Measurements from ENCODE around the gene MTG1.
"Not testable (repeated sequence)": the region's sequence is repeated elsewhere in the genome, so short reads cannot be mapped to it uniquely, and the experiment has no call there.

MTG1 gene

GRCh38 chr10:133400624-133401424 lies 6.9 kb downstream of the MTG1 start:
- DNase-seq (ENCODE audit: low read depth in 2 of 2), result no peak

DNA sequence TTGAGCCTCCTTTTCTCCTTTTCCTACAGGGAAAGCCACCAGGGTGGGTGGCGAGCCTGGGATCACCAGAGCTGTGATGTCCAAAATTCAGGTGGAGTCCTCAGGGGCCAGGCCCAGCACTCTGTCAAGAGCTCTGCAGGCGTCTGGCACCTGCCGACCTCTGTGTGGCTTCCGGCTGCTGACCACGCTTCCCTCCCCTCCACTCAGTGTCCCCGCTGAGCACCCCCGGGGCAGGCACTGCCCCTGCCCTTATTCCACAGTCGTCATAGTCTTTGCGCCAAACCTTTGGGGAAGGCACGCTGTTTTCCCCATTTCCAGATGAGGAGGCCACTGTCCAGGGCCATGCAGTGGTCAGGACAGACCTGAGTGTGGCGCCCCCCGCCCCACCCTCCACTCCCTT lies 7.5 kb downstream of the MTG1 start:
- no peak for DNase-seq (ENCODE audit: low read depth in 2 of 2)

- no peak for DNase-seq (ENCODE audit: low read depth in 2 of 2)
Measured at GRCh38 chr10:133401981-133402725, 8.2 kb downstream of the MTG1 start.

- DNase-seq (ENCODE audit: low read depth in 2 of 2), result no peak
Measured at GRCh38 chr10:133403359-133403758, 9.4 kb downstream of the MTG1 start.

- no peak for DNase-seq (ENCODE audit: low read depth in 2 of 2)
Measured at GRCh38 chr10:133403784-133404183, 9.8 kb downstream of the MTG1 start.

- no peak for DNase-seq (ENCODE audit: low read depth in 2 of 2)
Measured at GRCh38 chr10:133405272-133405671, 11.3 kb downstream of the MTG1 start.

DNA sequence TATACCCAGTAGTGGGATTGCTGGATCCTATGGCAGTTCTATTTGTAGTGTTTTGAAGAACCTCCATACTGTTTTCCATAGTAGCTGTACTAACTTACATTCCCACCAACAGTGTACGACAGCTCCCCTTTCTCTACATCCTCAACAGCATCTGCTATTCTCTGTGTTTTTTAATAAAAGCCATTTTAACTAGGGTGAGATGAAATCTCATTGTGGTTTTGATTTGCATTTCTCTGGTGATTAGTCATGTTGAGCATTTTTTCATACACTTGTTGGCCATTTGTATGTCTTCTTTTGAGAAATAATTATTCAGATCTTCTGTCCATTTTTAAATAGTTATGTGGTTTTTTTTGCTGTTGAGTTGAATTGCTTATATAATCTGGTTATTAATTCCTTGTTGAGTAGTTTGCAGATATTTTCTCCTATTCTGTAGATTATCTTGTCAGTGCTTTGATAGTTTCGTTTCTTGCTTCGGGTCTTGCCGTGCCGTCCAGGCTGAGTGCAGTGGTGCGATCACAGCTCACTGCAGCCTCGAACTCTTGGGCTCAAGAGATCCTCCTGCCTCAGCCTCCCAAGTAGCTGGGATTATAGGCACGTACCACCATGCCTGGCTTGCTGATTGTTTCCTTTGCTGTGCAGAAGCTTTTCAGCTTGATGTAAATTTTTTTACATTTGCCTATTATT lies 12.0 kb downstream of the MTG1 start:
- DNase-seq (ENCODE audit: low read depth in 2 of 2), result no peak

DNA sequence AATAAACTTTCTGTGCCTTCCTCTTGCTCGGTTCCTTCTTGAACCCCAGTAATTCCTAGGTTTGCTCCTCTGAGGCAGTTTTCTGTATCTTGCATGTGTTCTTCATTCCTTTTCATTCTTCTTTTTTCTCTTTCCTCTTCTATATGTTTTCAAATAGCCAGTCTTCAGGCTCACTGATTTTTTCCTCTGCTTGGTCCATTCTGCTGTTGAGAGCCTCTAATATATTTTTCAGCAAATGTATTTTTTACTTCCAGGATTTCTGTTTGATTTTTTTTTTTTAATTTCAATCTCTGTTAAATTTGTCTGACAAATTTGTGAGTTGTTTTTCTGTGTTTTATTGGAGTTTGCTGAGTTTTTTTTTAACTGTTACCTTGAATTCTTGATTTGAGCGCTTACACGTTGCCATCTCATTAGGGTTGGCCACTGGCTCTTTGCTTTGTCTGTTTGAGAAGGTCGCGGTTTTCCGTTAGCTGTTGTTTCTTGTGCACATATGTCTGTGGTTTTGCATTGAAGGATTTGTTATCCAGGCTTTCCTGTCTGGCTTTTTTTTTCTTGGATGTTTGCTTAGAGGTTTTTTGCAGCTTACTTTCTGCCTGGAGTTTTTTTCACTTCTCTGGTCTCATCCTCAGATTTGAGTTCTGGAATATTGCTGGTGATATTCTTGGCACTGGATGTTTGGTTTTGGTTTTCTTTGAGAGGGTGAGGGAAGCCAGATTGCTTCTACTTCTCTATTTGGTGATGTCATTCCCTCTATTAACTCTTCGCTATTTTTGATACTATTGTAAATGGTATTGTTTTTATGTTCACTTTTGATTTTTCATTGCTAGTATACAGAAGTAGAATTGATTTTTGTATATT lies 17.8 kb downstream of the MTG1 start:
- DNase-seq (ENCODE audit: low read depth in 2 of 2), result no peak

DNA sequence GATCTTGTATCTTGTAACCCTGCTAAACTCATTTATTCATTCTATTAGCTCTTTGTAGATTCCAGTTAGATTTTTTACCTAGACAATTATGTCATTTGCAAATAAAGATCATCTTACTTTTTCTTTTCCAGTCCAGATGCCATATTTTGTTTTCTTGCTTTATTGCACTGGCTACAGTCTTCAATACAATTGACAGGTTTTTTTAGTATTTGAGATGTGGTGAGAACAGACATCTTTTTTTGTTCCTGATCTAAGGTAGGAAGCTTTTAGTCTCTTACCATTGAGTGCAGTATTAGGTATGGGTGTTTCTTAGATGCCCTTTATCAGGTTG lies 18.4 kb downstream of the MTG1 start:
- no peak for DNase-seq (ENCODE audit: low read depth in 2 of 2)

- DNase-seq (ENCODE audit: low read depth in 2 of 2), result not testable (repeated sequence)
Measured at GRCh38 chr10:133414401-133414800, 20.4 kb downstream of the MTG1 start.

GRCh38 chr10:133415752-133416151 lies 21.8 kb downstream of the MTG1 start:
- no peak for DNase-seq (ENCODE audit: low read depth in 2 of 2)

- DNase-seq (ENCODE audit: low read depth in 2 of 2), result no peak
Measured at GRCh38 chr10:133418289-133418993, 24.5 kb downstream of the MTG1 start.

DNA sequence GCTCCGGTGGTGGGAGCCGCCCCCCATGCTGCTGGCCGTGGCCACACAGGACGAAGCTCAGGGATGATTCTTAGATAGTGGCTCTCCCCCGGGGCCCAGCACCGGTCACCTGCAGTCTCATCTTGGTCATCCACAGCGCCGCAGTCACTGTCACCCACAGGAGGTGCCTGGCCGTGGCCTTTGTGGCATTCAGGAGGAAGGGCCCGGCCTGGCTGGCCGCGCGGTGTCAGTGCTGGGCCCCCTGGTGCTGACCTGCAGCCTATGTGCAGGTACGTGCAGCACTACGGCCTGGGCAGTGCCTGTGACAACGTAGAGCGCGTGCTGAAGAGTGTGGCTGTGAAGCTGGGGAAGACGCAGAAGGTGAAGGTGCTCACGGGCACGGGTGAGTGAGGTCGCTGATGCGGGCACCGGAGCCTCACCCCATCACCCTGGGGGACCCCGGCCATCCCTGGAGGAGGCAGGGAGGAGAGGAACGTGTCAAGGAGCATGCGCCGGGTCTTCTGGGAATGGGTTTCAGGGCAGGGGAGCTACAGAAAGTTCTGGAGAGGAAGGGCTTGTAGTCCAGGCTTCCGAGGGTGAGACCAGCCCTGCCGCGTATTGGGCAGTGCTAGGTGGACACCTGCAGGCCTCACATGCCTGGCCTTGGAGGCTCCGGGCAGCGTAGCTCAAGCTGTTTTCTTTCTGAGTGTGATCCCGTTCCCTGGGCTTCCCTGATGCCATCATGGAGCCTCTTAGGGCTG lies 25.4 kb downstream of the MTG1 start:
- no peak for DNase-seq (ENCODE audit: low read depth in 2 of 2)

DNA sequence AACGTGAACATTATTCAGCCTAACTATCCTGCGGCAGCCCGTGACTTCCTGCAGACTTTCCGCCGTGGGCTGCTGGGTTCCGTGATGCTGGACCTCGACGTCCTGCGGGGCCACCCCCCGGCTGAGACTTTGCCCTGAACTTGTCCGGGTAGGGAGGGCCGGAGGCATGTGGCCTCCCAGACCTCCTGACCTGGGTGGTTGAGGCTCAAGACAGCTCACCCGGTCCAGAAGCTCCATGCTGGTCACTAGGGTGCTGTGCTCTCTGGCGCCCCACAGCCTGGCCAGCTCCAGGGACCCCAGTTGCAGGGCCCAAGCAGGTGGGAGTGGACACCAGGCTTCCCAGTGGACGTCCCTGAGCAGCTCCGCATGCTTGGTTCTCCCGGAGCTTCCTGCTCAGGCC lies 26.1 kb downstream of the MTG1 start:
- no peak for DNase-seq (ENCODE audit: low read depth in 2 of 2)

DNA sequence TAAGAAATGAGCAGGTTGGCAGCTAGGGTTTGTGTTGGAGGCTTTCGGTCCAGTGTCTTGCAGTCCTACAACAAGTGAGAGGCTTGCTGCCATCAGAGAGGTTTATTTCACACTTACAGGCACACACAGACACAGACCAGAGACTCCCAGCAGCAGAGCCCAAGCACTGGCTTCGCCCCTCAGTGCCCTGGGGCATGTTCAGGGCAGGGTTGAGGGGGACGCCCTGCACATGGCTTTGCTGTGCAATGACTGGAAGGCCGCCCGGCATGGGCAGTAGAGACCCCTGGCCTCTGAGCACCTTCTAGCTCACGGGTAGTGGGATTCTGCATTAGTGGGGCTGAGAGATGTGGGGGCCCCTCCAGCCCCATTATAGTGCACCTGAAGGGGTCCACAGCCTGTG lies 26.6 kb downstream of the MTG1 start:
- DNase-seq (ENCODE audit: low read depth in 2 of 2), result no peak

DNA sequence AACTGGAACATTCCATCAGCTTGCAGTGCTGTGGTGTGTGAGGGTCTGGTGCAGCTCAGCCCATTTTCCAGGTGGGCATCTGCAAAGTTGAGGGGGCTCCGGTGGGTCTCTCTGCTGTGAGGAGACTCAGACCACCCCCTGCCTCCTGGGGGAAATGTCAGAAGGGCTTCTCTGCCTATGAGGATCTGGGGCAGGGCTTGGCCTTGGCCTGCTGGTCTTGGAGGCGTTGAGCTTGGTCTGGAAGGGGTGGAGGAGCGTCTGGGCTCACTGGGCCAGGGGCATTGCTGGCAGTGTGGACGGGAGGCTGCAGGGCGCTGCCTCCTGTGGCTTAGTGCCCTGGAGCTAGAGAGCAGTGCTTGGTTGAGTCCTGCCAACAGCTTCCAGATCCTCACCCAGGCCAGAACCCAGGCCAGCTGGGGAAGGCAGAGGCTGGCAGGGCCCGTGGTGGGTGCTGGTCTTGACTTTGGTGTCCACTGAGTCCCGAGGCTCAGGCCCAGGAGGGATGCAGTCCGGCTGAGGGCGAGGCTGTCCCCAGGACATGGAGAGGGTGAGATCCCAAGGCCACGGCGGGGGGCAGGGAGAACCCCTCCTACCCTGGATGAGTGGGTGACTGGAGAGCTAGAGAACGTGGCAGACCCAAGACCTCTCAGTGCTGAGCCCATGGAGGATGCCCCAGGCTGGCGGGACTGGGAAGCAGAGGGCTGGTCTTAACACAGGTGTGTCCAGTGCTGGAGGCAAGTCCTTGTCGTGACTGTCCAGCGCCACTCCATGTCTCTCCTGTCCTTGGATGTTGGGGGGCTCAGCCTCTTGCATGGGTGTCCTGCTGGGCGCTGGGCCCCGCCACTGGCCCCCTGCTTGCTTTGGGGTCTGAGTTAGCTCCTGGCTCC lies 27.6 kb downstream of the MTG1 start:
- no peak for DNase-seq (ENCODE audit: low read depth in 2 of 2)

DNA sequence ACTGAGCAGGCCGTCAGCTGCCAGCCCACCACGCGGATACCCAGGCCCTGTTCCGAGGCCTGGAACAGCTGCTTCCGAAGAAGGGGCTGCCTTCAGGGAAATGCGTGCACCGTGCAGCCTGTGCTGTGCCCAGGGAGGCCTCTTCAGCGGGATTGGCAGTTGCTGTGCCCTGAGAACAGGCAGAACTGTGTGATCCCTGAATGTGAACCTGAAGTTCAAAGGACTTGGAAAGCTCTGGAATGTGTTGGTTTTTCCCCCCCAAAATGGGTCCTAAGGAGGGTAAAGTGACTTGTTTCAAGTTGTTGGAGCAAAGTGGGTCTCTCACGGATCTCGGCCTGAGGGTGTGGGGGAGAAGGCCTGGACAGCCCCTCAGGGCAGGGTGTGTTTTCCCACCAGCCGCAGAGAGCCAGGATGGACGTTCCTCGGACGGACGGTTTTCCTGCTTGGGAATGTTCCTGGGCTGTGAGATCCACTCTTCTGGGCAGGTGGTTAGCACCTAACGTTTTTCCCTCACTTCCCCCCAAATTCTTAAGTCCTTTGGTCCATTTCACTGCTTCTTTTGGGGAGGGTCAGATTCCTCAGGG lies 28.4 kb downstream of the MTG1 start:
- no peak for DNase-seq (ENCODE audit: low read depth in 2 of 2)

- DNase-seq (ENCODE audit: low read depth in 2 of 2), result no peak
Measured at GRCh38 chr10:133422807-133423771, 29.1 kb downstream of the MTG1 start.
